HG03432 (cell line): Measurements from ENCODE around the gene ASIC3.
A peak's percentile ranks its signal among the peaks of the same experiment; 100 is the strongest.
"Not testable (repeated sequence)": the region's sequence is repeated elsewhere in the genome, so short reads cannot be mapped to it uniquely, and the experiment has no call there.

Source experiments
- ATAC-seq: cut with Tn5 transposase; IDR thresholded peaks from one replicate; pipeline ENCODE4 v1.9.1; 2021; ENCODE audit warnings: mild to moderate bottlenecking, moderate library complexity; ENCODE audit not compliant: unreplicated experiment

ASIC3 gene

GRCh38 chr7:151047976-151048815 is at the start of gene ASIC3:
Gene ASIC3, plus strand, starts transcription at chr7:151048531. Its CDS starts 355 bp downstream, at chr7:151048886.
- ATAC-seq = no peak

- no peak for ATAC-seq
Observed at GRCh38 chr7:150999001-150999400, 49.3 kb upstream of the ASIC3 start.

GRCh38 chr7:150999497-151000230 is 48.7 kb upstream of the ASIC3 start:
- no peak for ATAC-seq

GRCh38 chr7:151000897-151001495 is 47.3 kb upstream of the ASIC3 start:
- ATAC-seq = no peak

GRCh38 chr7:151001546-151001945 is 46.8 kb upstream of the ASIC3 start:
- ATAC-seq = no peak

- ATAC-seq = no peak
Observed at GRCh38 chr7:151003572-151003971, 44.8 kb upstream of the ASIC3 start.

- ATAC-seq = no peak
Observed at GRCh38 chr7:151005566-151005965, 42.8 kb upstream of the ASIC3 start.

- ATAC-seq = no peak
Observed at GRCh38 chr7:151006590-151007300, 41.6 kb upstream of the ASIC3 start.

- ATAC-seq = no peak
Observed at GRCh38 chr7:151007469-151007898, 40.8 kb upstream of the ASIC3 start.

GRCh38 chr7:151008143-151008510 is 40.2 kb upstream of the ASIC3 start:
- no peak for ATAC-seq

GRCh38 chr7:151008511-151009323 is 39.6 kb upstream of the ASIC3 start:
- ATAC-seq = peak; percentile 65

- ATAC-seq = no peak
Observed at GRCh38 chr7:151009327-151010036, 38.8 kb upstream of the ASIC3 start.

GRCh38 chr7:151010037-151010306 is 38.4 kb upstream of the ASIC3 start:
- ATAC-seq = no peak

- no peak for ATAC-seq
Observed at GRCh38 chr7:151010307-151011096, 37.8 kb upstream of the ASIC3 start.

- ATAC-seq = no peak
Observed at GRCh38 chr7:151011097-151011409, 37.3 kb upstream of the ASIC3 start.

GRCh38 chr7:151011616-151012015 is 36.7 kb upstream of the ASIC3 start:
- ATAC-seq = not testable (repeated sequence)

- no peak for ATAC-seq
Observed at GRCh38 chr7:151012031-151012692, 36.2 kb upstream of the ASIC3 start.

- ATAC-seq = no peak
Observed at GRCh38 chr7:151012911-151013347, 35.4 kb upstream of the ASIC3 start.

- ATAC-seq = no peak
Observed at GRCh38 chr7:151013356-151013732, 35.0 kb upstream of the ASIC3 start.
